ENCODE data around the gene SPRYD3.

SPRYD3 gene

DNA sequence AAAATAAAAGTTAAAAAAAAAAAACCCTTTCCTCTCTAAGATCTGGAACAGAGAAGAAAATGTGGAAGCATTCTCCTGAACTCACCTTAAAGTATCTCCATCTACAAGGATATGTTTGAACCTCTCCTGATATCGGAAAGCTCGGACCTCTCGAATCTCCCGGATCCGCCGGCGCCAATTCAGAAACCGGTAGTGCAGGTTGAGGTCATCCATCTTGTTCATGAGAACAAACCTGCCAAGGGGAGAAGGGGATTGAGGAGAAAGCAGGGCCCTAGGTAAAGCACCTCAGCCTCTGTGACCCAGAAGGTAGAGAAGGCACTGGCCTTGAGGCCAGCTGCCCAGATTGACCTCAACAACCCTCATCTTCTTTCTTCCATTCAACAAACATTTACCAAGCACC is 2.2 kb downstream of the SPRYD3 start:
- DNase-seq: no peak

DNA sequence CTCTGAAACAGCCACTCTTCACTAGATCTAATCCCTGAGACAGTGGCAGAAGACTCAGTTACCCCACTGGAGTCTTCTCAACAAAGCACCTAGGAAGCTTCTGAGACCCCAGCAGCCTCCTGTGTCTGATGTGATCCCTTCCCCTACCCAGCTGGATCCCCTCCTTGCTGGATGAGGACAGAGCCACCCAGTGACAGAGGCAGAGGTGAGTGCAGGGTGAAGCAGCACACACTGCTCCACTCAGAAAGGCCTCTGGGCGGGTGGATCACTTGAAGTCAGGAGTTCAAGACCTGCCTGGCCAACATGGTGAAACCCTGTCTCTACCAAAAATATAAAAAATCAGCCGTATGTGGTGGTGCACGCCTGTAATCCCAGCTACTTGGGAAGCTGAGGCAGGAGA is 2.7 kb downstream of the SPRYD3 start:
- DNase-seq: no peak

DNA sequence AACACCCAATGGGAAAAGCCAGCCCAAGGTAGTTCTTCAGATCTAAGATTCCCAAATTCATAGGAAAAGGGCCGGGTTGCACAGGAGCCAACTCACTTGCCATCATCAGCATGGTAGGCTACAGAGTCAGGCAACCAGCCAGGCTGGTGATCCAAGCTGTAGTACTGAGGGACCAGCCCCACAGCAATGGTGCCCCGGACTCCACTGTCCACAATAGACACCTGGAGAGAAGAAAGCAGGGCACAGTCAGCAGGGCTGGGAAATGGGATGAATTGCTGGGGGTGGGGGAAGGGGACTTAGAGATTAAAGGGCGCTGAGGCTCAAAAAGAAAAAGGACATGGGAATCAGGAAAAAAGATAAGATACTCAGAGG is 4.2 kb downstream of the SPRYD3 start:
- no peak for DNase-seq

DNA sequence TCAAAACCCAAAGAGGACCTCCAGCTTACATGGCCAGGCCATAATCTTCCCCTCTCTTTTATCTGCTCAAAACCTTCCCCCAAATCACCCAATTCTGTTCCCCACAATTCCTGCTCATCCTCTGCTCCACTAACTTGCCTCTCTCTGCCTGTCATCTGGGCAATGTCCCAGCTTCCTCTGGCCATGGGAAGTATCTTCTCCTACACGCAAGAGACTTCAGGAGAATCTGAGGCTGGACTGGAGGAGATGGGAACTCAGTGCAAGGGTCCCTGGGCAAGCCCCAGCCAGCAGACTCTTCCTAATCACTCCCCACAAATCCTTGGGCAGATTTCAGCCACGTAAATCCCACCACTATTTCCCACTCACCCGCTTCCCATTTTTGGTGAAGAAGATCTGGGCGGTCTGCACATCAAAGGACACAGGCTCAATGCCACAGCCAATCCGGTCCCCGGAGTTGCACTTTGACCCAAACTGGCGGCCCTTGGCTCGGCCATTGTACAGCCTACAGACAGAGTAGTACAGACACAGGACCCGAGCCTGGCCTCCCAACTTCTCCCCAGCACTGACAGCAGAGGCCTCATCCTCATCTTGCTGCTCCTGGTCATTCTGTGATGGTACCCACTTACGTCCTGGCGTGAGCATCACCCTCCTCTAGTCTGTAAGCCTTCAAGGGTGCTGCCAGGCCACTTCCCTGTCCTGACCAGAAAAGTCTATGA is 4.7 kb downstream of the SPRYD3 start:
- no peak for DNase-seq

DNA sequence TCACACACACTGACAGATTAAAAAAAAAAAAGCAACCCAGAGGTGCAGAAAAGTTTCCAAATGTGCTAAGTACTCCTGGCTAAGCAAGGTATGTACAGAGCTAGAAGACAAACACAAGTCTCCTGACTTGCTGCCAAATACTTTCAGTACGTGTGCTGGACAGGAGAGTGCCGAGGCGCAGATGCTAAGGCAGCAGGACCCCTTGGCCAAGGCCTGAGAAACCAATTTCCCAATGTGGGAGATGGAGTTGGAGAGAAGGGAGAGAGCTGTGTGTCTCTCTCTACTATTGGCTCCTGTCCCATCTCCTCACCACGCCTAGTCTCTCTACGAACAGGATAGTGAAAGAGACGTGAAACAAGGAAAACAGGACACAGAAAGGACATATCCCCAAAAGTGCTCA is 5.3 kb downstream of the SPRYD3 start:
- no peak for DNase-seq

DNA sequence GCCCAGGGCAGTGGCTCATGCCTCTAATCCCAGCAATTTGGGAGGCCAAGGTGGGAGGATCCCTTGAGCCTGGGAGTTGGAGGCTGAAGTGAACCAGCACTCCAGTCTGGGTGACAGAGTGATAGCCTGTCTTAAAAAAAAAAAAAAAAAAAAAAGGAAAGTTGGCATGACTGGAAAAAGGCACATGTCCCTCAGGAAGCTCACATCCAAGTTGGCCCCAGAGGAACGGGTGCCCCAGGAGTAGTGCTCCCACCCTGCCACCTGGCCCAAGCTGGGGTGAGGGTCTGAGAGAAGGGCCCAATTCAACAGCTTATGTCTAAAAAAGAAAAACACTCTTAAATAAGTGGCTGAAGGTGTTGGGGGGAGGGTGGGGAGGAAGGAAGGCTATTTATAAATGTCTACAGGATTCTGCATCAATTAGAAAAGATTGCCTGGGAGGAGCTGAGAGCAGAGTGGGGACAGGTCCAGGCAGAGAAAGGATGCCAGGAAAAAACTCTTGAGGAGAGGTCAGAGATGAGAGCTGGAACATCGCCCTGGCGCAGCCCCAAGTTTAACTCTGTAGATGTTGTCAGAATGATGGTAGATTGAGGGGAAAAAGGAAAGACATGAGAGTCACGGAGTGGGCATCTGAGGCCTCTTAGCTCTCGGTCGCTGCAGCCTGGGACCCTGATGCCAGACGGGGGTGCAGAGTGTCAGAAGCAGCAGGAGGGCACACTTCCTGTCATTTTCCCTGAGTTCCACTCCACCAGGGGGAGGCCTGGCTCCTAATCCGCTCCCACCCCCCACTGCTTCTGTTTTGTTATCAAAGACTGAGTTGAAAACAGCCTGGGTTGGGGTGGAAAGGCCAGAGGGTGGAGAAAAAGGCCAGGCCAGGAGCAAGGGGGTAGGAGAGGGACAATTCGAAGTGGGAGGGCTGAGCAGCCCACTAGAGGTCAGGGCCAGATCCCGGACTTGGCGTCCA is 7.3 kb downstream of the SPRYD3 start:
- DNase-seq: no peak

DNA sequence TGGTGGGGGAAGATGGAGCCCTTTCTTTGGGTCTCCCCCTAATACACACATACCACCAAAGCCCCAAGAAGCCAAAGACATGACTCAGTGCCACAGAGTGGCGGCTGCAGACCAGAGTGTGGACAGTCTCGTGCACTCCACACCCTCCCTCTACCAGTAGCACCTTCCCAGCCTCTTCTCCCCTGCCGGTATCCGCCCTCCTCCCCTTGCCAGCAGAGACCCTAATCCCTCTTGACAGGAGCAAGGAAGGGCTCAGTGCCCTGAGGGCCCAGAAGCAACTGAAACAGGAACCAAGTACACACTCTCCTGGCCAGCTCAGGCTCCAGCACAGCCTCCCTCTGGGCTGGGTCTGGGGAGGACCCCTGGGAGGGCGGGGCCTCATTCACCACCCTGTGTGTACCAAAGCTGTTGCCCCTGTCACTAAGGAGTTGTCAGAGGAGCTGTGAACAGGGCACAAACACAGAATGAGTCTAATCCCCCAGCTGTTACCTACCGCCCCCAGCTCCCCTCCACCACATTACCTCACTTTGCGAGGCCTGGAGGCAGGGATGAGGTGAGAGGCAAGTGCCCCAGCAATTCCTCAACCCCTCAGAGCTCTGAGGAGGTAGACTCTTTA is 8.2 kb downstream of the SPRYD3 start:
- no peak for DNase-seq

DNA sequence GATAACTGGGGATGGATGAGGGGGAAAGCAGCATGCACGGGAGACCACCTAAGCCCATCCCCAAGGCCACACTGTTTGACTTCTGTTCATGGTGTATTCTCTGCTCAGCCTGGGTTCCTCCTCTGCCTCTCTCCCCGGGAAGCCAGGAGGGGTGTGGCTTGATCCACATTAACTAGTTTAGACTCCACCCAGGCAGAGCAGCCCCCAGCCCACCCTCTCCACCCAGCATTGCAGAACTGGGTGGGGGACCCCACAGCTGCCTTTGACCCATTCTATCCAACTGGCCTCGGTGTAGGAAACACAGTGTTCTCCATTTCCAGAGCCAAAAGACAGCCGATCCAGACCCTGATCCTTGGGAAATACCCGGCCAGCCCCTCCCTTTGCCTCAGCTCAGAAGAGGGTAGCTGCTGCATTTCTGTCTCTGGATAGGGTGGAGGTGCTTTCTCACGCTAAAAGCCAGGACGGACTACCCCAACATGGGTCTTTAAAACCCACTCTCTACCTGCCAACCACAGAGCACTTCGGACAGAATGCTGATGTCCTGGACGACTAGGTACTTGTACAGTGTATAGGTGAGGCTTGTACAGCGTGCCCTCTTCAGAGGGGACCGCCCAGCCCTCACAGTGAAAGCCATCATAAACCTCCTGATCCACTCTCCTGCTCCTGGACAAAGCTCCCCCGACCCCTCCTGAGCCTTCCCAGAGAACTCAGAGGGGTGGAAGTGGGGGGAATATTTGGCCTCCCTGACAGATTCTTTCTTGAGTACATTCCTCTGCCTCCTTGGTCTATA is 9.4 kb downstream of the SPRYD3 start:
- DNase-seq: no peak

DNA sequence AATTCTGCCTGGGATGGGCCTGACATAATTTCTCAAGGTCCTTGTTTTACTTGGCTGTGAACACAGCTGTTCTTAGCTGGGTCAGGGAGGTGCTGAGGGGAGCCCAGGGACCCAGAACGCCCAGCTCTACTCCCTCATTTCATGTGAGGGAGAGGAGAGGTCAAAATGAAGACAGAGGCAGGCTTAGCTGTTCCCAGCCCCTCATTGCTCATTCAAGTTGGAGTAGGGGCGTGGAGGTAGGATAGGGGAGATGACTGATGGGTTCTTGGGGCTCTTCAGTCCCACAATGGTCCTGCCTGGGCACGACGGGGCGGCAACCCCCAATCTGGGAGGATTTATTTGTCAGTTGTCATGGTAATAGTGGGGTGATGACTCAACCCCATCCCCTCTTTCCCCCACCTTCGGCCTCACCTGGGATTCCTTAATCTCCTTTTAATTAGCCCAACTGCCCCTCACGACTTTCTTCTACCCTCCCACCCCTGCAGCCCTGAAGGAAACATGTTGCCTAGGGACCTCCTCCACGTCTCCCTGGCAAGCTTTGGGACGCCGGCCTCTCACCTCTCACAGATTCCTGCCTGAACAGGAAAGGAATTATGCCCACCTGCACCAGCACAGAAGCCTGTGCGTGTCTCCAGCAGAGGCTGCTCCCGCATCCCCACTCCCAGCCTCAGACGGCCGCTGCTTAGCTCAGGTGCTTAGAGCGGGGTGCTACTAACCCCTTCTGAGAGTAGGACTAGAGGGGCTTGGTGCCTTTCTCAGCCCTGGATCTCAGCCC is 10.2 kb downstream of the SPRYD3 start:
- DNase-seq: no peak

DNA sequence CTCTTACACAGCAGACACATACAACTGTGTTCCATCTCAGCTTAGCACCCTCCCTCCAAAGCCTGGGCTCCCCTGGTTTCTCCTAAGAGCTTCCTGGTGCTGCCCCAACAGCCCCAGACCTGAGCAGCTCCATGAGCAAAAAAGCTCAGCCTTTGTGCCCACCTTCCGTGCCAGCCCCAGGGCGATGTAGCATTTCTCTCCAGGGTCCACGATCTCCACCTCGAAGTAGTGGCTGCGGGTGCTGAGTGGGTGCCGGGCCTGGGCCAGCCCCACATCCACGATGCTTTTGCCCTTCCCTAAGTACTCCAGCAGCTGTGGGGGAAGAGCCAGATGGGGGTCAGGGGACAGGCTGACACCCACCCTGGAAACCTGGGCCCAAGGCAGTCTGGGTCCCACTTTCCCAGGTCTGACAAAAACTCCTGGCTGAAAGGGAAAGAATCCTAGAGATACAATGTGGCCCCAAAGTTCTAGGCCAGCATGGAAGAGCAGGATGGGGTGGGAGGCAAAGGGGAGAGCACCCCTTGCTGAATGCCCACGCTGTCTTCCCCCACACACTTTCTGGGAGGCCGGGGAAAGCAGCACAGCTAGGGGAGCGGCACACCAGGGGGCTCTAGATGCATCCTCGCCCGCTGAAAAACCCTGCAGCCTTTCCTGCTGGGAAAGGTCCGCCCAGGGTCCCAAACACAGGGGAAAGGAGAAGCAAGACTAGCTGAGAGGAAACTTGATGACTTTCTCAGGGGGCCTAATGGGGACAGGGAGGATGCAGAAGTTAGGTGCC is 11.0 kb downstream of the SPRYD3 start:
- DNase-seq: no peak

DNA sequence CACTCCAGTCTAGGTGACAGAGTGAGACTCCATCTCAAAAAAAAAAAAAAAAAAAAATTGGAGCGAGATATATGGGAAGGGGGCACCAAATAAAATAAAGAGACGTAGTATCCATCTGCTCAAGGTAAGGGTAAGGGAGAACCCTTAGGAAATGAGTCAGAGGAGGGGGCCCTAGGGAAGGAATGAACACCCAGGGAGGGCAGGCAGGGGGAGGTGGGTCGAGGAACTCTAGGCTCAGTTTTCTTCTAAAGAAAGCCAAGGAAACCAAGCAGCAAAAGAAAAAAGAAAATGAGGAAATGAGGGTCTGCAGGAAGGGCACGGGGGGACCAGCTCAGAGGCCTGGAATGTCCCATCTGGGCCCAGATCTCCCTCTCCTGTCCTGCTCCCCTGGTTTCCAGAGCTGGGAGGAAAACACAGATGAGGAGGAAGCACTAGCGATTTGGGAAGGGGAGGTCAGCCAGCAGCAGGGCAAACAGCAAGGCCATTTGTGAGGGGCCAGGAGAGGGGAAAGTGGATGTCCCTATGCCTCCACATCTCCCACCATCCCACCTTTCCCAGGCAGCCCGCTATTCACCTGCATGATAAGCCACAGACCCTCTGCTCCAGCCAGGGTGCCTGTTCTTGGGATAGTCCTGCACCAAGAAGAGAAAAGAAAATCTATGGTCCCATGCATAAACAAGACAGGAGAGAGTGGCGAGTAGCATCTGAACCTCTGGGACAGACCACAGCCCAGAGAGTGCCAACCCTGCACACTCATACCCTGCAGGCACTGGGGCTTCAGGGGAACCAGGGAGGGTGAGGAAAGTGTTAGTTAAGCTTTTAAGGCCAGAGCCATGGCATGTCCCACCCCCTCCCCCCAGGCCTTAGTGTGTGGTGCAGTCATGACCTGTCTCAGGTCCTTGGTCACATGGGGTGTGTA is 11.9 kb downstream of the SPRYD3 start:
- DNase-seq: no peak

DNA sequence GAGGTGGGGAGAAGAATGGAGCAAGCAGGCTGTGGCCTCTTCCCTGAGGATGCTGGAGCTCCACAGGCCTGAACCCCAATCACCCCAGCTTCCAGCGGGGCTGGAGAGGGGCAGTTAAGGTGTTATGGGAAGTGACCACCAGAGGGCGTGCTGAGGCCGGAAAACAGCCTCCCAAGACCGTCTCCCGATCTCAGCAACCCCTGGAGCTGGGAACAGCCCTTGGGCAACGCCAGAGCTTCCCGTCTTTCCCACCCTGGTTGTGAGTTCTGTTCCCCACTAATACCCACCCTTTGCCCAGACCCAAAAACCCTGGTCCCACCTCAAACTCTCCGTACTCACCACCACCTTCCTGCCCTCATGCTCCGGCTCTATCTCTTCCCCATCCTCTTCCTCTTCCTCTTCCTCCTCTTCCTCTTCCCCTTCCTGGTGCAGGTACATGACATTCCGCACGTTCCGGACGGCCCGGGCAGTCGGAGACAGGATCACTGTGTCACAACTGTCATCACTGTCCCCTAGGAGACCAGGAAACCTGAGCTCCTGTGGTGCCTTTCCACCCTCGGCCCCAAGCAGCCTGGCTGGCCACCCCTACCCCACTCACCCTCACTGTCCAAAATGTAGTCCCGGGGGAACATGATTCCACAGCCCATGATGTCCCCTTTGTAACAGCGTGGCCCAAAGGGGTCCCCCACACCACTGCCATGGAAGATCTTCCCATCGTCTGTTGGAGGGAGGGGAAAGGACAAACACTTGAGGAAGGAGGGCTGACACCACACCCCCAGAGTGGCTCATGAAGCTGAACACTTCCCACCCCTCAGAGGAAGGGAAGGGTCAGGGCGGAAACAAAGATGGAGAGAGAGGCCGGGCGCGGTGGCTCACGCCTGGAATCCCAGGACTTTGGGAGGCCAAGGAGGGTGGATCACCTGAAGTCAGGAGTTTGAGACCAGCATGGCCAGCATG is 12.9 kb downstream of the SPRYD3 start:
- peak; percentile 33 to 37 for DNase-seq

DNA sequence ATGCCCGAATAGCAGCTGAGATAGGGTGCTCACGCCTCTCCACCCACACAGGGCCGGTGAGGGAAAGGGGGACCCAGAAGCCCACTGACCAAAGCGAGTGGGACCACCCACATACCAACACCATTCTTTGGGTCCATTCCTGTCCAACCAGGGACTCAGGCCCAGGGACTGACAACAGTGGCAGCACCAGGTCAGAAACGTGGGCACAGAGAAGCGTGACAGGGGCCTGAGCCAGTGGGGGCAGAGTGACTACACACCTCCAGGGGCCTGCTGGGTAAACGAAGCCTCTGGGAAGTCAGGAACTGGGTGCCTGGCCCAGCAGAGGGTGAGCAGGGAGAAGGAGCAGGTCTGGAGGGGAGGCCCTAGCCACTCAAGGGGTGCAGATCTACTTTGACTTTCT is 13.7 kb downstream of the SPRYD3 start:
- DNase-seq: no peak

DNA sequence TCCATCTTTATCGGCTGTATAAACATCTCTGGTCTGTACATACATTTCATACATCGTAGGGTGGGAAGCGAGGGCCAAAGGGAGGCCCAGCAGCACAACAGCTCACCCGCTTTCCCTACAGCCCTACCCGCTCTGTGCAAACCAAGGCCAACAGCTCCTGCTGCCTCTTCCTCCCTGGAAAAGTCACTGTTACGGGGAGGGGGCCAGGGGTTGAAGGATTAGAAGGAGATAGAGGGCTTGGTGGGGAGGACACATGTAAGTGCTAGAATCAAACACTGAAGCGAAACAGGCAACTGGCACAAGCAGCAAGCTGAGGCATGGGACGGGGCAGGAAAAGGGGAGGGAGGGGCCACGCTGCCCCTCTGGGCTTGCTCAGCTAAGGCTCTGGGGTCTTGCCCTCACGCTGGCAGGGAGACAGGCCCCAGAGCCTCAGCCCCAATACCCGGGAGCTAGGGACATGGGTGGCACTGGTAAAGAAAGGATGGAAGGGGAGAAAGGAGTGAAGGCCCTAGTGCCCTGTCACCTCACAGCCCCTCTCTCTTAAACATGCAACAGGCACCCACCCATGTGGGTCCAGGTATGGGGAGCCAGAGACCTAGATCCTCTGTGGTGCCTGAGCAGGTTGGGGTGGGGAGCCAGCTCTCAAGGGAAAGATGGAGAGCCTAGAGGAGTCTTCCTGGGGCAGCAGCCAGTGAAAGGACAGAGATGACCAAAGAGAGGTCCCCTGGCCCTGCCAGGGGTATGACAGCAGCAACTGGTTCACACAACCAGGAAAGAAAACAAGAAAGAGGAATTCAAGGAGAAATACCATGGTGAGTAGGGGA is 14.4 kb downstream of the SPRYD3 start:
- no peak for DNase-seq

DNA sequence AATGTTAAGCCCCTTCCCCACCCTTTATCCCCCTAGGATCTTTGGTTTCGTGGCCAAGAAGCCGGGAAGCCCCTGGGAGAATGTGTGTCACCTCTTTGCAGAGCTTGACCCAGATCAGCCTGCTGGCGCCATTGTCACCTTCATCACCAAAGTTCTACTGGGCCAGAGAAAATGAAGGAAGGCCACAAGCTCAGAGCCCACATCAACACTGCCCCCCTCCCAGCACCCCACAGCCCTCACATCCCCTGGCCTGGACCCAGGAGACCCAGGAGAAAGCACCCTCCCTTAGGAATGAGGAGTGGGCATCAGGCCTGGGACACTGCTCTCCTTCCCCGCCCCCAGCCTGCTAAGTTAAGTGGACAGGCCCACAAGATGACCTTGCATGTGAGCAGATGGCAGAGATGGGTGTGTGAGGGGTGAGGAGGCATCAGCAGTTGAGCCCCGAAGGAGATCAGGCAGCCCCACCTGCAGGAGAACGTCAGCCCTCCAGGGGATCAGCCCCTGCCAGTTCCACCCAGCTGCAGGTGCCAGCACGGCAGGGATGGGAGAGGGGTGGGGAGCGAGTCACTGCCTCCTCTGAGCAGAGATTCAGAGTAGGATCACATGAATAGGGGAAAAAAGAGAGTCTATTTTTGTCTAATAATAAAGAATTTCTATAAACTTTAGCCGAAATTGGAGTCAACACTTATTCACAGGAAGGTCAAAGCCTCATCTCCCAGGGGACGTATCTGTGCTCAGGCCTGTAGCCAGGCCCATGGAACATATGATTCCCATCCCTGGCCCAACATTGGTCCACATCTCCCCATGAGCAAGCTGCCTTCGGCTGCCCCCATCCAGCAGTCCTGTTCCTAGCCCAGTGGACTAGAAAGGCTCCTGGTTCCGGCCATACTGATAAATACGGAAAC is 15.2 kb downstream of the SPRYD3 start:
- DNase-seq: no peak

DNA sequence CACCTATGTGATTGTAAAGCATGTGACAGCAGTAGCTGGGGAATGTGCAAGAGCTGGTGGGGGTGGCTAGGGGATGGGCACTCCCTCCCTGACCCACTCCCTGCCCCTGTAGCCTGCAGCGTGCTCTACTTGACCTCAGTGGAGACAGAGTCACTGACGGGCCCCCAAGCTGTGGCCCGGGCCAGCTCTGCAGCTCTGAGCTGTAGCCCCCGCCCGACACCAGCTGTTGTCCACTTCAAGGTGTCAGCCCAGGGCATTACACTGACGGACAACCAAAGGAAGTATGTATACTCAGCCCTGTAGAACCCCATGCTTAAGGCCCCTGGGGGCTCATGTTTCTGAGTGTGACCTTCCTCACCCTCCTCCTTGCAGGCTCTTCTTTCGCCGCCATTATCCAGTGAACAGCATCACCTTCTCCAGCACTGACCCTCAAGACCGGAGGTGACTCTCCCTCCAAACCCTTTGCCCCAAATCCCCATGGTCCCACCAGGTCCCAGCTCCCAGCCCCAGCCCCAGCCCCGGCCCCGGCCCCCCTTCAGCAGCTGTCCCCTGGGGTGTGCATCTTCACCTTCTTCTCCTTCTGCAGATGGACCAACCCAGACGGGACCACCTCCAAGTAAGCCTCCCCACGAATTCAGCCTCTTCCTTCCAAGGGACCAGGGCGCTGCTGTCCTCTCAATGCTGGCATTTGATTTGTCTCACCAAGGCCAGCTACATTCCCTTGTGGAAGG is 16.0 kb downstream of the SPRYD3 start:
- DNase-seq: no peak
